GM12874 (cell line): ENCODE data around the gene INPP4B.

Experiments
- CTCF ChIP-seq: IDR thresholded peaks from 2 replicates; pipeline ENCODE4 v1.5.1; 2011; ENCODE audit warnings: low read depth, mild to moderate bottlenecking, control low read depth, low read length, moderate library complexity; ENCODE audit not compliant: insufficient read depth

The INPP4B gene

GRCh38 chr4:142242156-142242555, 603.9 kb downstream of the INPP4B start:
- TF ChIP-seq CTCF, result no peak

- TF ChIP-seq CTCF, result no peak
These were observed 607.5 kb downstream of the INPP4B start for GRCh38 chr4:142238589-142238988.

- no peak for TF ChIP-seq CTCF
These were observed 609.8 kb downstream of the INPP4B start for GRCh38 chr4:142236268-142236667.

- no peak for TF ChIP-seq CTCF
These were observed 614.3 kb downstream of the INPP4B start for GRCh38 chr4:142231787-142232186.

GRCh38 chr4:142230991-142231390, 615.1 kb downstream of the INPP4B start:
- no peak for TF ChIP-seq CTCF

GRCh38 chr4:142226014-142226413, 620.1 kb downstream of the INPP4B start:
- TF ChIP-seq CTCF, result no peak

GRCh38 chr4:142222127-142222526, 624.0 kb downstream of the INPP4B start:
- TF ChIP-seq CTCF, result no peak

GRCh38 chr4:142218726-142219125, 627.4 kb downstream of the INPP4B start:
- TF ChIP-seq CTCF, result no peak
